ENCODE results near the gene LCN6. TPM values are rescaled to one million over a fixed set of nuclear protein-coding genes. Genes with fewer than 3 reads are reported as not detected.
"Not testable (repeated sequence)": the region's sequence is repeated elsewhere in the genome, so short reads cannot be mapped to it uniquely, and the experiment has no call there.

Gene LCN6
- total RNA-seq, 1 experiment from 2014 or later, result not detected

- DNase-seq (ENCODE audit: extremely low read depth, low read depth), result peak; percentile 59
These were observed 12.7 kb upstream of the LCN6 start for GRCh38 chr9:136760834-136761544.

DNA sequence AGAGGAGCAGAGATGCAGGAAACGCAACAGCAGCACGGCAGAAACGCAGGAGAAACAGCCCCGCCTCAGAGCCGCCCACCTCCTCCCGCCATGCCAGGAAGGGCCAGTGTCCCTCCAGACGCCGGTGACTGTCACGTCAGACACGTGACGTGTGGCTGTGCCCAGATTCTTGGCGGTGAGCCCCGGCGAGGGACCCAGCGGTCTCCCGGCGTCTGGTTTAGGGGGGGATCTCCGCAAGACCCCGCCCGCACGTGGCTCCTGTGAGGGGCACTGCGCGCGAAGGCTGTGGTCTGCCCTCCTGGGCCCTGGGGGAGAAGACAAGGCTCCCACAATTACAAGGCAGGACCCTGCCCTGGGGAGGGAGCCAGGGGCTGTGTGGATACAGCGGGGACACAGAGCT, 12.1 kb upstream of the LCN6 start:
- DNase-seq (ENCODE audit: extremely low read depth, low read depth), result no peak

DNA sequence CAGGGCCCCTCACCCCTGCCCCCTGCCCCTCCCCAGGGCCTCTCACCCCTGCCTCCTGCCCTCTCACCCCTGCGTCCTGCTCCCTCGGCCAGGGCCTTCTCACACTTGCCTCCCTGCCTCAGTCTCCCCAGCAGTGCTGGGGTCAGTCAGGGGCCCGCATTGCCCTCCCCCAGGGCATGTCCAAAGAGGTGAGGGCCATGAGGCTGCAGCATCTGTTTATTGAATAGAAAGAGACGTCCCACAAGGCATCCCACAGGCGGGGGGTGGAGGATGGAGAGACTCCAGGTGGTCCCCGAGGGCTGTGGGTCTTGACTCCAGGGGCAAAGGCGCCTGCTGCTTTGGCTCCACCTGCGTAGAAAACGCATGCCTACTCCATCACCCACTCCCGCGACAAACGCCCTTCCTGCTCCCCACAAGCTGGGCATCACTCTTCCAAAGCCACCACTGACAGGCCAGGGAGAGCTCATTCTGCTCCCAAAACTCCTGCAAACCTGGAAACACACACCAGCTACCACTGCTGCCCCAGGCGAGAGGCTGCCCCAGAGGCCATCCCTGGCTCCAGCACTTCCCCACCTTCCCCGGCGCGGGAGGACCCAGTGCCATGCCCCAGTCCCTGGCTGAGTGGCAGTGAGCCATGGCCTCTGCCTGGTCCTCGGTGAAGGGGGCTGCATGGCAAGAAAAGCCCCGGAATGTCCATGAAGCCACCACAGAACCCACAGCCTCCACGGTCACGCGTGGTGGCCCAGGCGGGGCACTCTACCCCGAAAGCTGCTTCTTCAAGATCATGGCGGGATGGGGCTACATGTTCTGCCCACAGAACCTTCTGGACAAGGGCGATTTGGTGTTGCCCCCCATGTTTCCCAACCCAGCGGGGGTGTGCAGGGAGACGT, 11.4 kb upstream of the LCN6 start:
- no peak for DNase-seq (ENCODE audit: extremely low read depth, low read depth)

GRCh38 chr9:136759001-136759400, 10.7 kb upstream of the LCN6 start:
- DNase-seq (ENCODE audit: extremely low read depth, low read depth), result no peak

- DNase-seq (ENCODE audit: extremely low read depth, low read depth), result no peak
These were observed 9.4 kb upstream of the LCN6 start for GRCh38 chr9:136757751-136758140.

DNA sequence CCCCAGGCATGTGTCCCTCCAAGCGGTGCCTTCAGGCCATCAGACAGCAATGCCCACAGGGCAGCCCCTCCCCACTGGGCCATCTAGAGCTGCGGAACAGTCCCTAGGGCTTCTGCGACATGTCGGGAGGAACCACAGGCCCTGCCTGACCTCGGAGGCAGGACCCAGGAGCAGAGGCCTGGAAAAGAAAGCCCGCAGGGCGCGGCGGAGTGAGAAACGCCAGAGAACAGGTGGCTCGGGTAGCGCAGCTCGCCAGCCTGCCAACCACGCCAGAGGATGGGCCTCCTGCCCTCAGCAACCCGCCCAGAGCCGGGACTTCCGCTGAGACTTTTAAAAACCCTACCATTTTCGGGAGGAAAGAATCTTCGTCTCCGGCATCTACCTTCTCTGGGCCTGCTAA, 9.0 kb upstream of the LCN6 start:
- DNase-seq (ENCODE audit: extremely low read depth, low read depth), result no peak

- DNase-seq (ENCODE audit: extremely low read depth, low read depth), result no peak
These were observed 8.5 kb upstream of the LCN6 start for GRCh38 chr9:136756836-136757235.

DNA sequence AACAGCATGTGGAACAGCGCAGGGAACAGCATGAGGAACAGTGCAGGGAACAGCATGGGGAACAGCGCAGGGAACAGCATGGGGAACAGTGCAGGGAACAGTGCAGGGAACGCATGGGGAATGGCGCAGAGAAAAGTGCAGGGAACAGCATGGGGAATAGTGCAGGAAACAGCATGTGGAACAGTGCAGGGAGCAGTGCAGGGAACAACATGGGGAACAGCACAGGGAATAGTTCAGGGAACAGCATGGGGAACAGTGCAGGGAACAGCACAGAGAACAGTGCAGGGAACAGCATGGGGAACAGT, 7.8 kb upstream of the LCN6 start:
- no peak for DNase-seq (ENCODE audit: extremely low read depth, low read depth)

GRCh38 chr9:136755302-136756133, 7.2 kb upstream of the LCN6 start:
- not testable (repeated sequence) for DNase-seq (ENCODE audit: extremely low read depth, low read depth)

- DNase-seq (ENCODE audit: extremely low read depth, low read depth), result no peak
These were observed 6.4 kb upstream of the LCN6 start for GRCh38 chr9:136754626-136755301.

DNA sequence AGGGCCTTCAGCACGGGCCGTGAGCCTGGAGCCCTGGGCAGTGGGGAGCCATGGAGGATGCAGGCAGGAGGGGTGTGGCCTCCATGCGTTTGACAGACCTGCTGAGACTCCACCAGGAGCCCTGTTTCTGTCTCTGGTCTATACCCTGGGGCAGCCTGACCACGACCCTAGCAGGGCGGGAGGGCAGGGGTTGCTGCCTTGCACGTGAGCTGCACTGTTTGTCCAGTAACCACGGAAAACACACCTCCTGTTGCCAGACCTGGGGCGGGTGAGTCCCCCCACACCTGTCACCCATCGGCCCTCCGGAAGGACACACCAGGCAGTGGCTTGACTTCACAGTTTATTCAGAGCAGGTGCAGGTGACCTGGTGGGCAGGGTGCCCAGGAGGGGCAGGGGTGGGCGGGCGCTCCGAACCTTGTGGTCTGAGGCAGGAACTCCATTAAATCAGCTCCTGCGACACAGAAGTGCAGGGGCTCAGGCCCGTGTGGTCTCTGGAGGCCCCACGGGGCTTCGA, 5.8 kb upstream of the LCN6 start:
- no peak for DNase-seq (ENCODE audit: extremely low read depth, low read depth)

DNA sequence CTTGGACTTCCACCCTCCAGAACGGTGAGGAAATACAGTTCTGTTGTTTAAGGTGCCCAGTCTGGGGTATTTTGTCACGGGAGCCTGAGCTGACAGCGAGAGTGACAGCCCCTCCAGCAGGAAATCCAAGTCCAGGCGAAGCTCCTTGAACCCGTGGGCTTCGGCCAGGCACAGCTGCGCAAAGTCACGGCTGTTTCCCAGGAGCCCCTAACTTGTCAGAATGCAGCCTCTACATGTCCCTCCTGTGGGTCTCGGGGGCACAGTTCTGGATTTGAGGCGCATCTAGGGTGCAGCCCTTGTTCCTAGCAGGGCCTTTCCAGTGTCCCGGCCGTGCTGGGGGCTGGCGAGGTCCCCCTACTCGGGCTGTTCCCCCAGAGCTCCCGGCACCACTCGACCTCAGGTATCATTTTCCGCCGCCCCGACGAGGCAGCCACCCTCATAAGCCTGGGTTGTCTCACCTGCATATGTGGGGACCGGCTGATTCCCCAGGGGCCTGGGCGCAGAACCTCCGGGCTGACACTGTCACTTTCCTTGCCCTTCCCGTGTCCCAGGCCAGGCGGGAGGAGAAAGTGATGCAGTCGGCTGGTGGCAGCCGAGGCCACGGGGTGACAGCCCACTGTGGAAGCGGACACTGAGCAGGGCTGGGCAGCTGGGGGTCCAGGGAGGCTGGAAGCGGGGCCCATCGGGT, 5.2 kb upstream of the LCN6 start:
- no peak for DNase-seq (ENCODE audit: extremely low read depth, low read depth)

DNA sequence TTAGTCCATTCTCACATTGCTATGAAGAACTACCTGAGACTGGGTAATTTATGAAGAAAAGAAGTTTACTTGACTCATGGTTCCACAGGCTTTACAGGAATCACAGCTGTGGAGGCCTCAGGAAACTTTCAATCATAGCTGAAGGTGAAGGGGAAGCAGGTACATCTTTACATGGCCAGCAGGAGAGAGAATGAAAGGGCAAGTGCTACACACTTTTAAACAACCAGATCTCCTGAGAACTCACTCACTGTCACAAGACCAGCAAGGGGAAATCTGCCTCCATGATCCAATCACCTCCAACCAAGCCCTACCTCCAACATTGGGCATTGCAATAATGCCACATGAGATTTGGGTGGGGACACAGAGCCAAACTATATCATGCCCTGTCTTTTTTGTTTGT, 3.5 kb upstream of the LCN6 start:
- DNase-seq (ENCODE audit: extremely low read depth, low read depth), result no peak

DNA sequence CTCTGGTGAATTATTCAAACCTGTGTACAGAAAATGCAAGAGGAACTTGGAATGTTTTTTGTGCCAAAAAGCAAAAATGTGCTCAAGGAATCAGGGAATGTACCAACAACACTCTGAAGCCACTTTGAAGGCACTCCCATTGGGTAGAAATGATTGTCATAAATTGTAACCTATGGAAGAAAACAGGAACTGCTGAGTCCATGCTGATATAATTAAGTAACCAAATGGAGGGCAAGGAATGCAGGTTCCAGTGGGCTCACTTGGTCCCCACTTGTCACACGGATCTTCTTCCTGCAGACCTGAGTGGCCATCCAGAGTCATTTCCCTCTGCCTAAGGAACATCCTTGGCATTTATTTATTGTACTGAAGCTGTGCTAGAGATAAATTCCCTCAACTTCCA, 2.9 kb upstream of the LCN6 start:
- DNase-seq (ENCODE audit: extremely low read depth, low read depth), result no peak

DNA sequence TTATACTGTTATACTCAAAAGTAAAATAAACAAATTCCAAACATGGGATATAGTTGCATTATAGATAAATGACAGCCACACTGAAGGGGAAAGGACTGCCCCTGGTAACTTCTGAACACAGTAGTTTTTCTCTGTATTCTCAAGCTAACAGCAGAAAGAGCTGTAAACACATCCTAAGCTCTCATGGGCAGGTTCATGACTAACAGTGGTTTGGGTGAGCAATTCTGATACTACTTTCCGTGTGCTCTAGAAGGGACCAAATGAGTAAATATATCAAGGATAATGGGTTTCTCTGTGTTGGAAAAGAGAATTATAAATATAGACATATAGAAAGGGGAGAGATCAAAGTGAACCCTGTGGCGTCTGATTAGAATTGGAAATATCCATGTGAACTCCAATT, 2.2 kb upstream of the LCN6 start:
- DNase-seq (ENCODE audit: extremely low read depth, low read depth), result no peak

DNA sequence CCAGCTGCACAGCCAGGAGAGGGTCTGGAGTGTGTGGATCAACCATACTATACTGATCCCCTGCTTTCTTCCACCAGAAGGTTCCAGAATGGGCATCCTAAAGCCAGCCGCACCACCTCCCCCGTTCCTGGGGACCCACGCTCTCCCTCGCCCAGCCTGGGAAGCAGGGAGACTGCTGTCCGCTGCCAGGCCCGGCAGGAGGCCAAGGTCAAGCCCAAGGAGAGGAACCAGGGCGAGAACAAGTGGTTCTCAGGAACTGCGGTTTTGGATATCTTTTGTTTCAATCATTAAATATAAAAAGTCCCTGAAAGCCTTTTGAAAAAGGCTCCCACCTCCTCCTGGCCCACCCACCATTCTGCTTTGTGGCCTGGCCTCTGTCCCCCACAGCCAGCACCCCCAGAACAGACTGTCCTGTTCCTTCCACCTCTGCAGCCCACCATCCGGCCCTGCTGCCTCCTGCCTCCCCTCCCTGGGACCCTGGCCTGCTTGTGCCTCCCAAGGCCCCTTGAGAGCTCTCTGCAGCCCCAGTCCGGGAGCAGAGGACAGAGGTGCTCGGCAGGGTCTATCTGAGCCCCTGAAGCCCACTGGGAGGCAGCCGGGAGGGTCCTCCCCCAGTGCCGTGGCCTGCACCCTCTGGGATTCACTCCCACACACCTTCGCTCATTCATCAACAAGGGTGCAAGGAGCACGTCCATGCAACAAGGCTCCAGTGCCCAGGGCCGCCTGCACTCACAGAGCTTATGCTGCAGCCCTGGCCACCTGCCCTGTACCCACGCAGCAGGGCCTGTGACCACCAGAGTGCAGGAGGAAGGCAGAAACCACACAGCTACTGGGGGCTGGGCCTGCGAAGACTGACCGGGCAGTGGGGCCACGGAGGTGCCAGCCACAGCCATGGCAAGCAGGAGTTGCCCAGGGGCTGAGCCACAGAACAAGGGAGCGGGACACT, 614 bp upstream of the LCN6 start:
- no peak for DNase-seq (ENCODE audit: extremely low read depth, low read depth)

- DNase-seq (ENCODE audit: extremely low read depth, low read depth), result no peak
These were observed 914 bp downstream of the LCN6 start for GRCh38 chr9:136747161-136748060.

GRCh38 chr9:136746621-136747020, 1.7 kb downstream of the LCN6 start:
- DNase-seq (ENCODE audit: extremely low read depth, low read depth), result no peak

Data from NCI-H460 (cell line).